ENCODE measurements around the gene MBL2.

The MBL2 gene

GRCh38 chr10:52729271-52730104, 43.1 kb downstream of the MBL2 start:
- peak; percentile 90 for ATAC-seq
- no peak for TF ChIP-seq TOX (CRISPR knock-in tag; IDR thresholded peaks at IDR 0.05; ENCODE audit: borderline replicate concordance)
- no peak for TF ChIP-seq ZFP3 (CRISPR knock-in tag; IDR thresholded peaks at IDR 0.05)
- no peak for TF ChIP-seq SNAI2 (CRISPR knock-in tag; IDR thresholded peaks at IDR 0.05)
- no peak for TF ChIP-seq POU6F1 (CRISPR knock-in tag; IDR thresholded peaks at IDR 0.05; ENCODE audit: borderline replicate concordance, low read depth)
- TF ChIP-seq ZNF565 (CRISPR knock-in tag; conservative IDR thresholded peaks at IDR 0.05; ENCODE audit: low read depth): no peak
- TF ChIP-seq ZNF8 (CRISPR knock-in tag; IDR thresholded peaks at IDR 0.05): no peak
- TF ChIP-seq ESRRG (CRISPR knock-in tag; IDR thresholded peaks at IDR 0.05): no peak
- no peak for TF ChIP-seq PPARA (CRISPR knock-in tag; IDR thresholded peaks at IDR 0.05; ENCODE audit: borderline replicate concordance)
- no peak for TF ChIP-seq ARNTL (CRISPR knock-in tag; IDR thresholded peaks at IDR 0.05; ENCODE audit: borderline replicate concordance, low read depth)
- no peak for TF ChIP-seq GLIS3 (CRISPR knock-in tag; IDR thresholded peaks at IDR 0.05)
- TF ChIP-seq TCF4 (CRISPR knock-in tag; IDR thresholded peaks at IDR 0.05; ENCODE audit: borderline replicate concordance): no peak
- TF ChIP-seq PATZ1 (CRISPR knock-in tag; IDR thresholded peaks at IDR 0.05; ENCODE audit: borderline replicate concordance): no peak
- no peak for TF ChIP-seq RARB (CRISPR knock-in tag; IDR thresholded peaks at IDR 0.05)
- no peak for TF ChIP-seq OSR1 (CRISPR knock-in tag; IDR thresholded peaks at IDR 0.05)

GRCh38 chr10:52720018-52720417, 52.6 kb downstream of the MBL2 start:
- no peak for ATAC-seq
- TF ChIP-seq PPARA (CRISPR knock-in tag; IDR thresholded peaks at IDR 0.05; ENCODE audit: borderline replicate concordance): no peak

Data from SK-N-SH treated with all-trans-retinoic acid at 6 μM for 48 hours (cell line).